Stomach (tissue), 4 donors: Measurements from ENCODE around the gene MYL2.

Experiments
- CTCF ChIP-seq, 7 experiments: fragments of 450-650 bp in 4 of 7; fragments of 200-600 bp in 3 of 7; sonication (generic) in 3 of 7; IDR thresholded peaks; one replicate each; pipeline ENCODE4 v1.5.1; 2016 to 2019; ENCODE audit warnings: antibody characterized with exemption in 7 of 7, control low read depth in 2 of 7, mild to moderate bottlenecking in 1 of 7
- POLR2A ChIP-seq, 4 donors: fragments of 450-650 bp; IDR thresholded peaks; one replicate each; pipeline ENCODE4 v1.6.1; 2016; ENCODE audit warnings: antibody characterized with exemption in 4 of 4, control low read depth in 2 of 4, mild to moderate bottlenecking in 1 of 4, moderate library complexity in 1 of 4
- POLR2AphosphoS5 ChIP-seq, 3 donors: sonication (generic); formaldehyde crosslinking; IDR thresholded peaks; one replicate each; pipeline ENCODE4 v1.6.1; 2016; ENCODE audit warnings: antibody characterized with exemption in 3 of 3

- TF ChIP-seq POLR2A (IDR thresholded peaks at IDR 0.05) (no peak), CTCF (IDR thresholded peaks at IDR 0.05) (no peak), POLR2AphosphoS5 (IDR thresholded peaks at IDR 0.05) (no peak)
These were observed 2.8 kb upstream of the MYL2 start for GRCh38 chr12:110923192-110923591.
